Activated naive CD4-positive, alpha-beta T cell treated with anti-CD3 and anti-CD28 coated beads for 36 hours (primary cell): ENCODE results near the gene MAP2K1. TPM values are rescaled to one million over a fixed set of nuclear protein-coding genes. Genes with fewer than 3 reads are reported as not detected.
A peak's percentile ranks its signal among the peaks of the same experiment; 100 is the strongest.
"Not testable (repeated sequence)": the region's sequence is repeated elsewhere in the genome, so short reads cannot be mapped to it uniquely, and the experiment has no call there.

Source experiments
- CTCF ChIA-PET: fragments of 350-600 bp; sonication (Branson Sonifier 250); formaldehyde crosslinking; loops from one replicate; lab custom pipeline; 2021; ENCODE audit warnings: antibody characterized with exemption; lab: Charles Lee
- DNase-seq: peaks from one replicate; pipeline ENCODE4 v3.0.0-alpha.2; 2020
- H3K27ac Mint-ChIP-seq: one replicate; pipeline ENCODE4 v1.8.0; 2021; ENCODE audit warnings: mild to moderate bottlenecking, mixed read lengths
- H3K27me3 Mint-ChIP-seq: one replicate; pipeline ENCODE4 v1.8.0; 2021; ENCODE audit warnings: low read depth, mixed read lengths
- H3K36me3 Mint-ChIP-seq: one replicate; pipeline ENCODE4 v1.8.0; 2021; ENCODE audit warnings: low read depth, mixed read lengths
- H3K4me1 Mint-ChIP-seq: one replicate; pipeline ENCODE4 v1.8.0; 2021; ENCODE audit warnings: low read depth, mixed read lengths
- H3K4me3 Mint-ChIP-seq: one replicate; pipeline ENCODE4 v1.8.0; 2021; ENCODE audit warnings: mild to moderate bottlenecking, moderate library complexity, mixed read lengths
- H3K9me3 Mint-ChIP-seq: one replicate; pipeline ENCODE4 v1.8.0; 2021; ENCODE audit warnings: mixed read lengths
- intact Hi-C: fragments of 100-400 bp; cut with micrococcal nuclease; formaldehyde crosslinking; loops from one replicate; pipeline ENCODE4 v1.15.1; 2023
- total RNA-seq, 2 experiments: library from RNA; stranded (reverse); gene quantifications; one replicate each; pipeline ENCODE4 v1.2.3, GENCODE V29; 2021

Gene MAP2K1
- total RNA-seq, 2 experiments from 2014 or later, result 69.6 to 72.6 TPM

DNA sequence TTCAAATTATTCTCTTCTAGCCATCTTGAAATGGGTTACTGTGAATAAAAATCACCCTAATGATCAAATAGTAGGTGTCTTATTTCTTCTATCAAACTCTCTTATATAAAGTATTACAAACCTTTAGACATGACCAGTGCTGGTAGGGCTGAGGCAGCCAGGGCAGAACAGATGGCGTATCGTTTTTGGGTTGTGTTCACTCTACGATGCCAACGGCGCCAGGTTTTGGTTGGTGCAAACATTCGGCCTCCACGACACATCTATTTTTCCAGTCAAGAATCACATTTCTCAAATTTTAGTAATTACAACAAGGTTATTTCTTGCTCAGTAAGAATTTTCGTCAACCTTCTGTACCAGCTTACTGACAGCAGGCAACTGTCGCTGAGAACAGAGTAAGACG is 115.8 kb downstream of the MAP2K1 start:
- no peaks in the 10 kb centered on the region for H3K27me3 Mint-ChIP-seq
- DNase-seq, result no peak
- no peaks in the 10 kb centered on the region for H3K9me3 Mint-ChIP-seq
- peak overlapping the region; percentile 98 for H3K27ac Mint-ChIP-seq
- intact Hi-C loops, result no loop called here
- H3K36me3 Mint-ChIP-seq, result peaks cover 62% of the 10 kb centered on the region
- CTCF ChIA-PET, result no interaction called here
- H3K4me1 Mint-ChIP-seq, result peaks cover 58% of the 10 kb centered on the region
- peak overlapping the region; percentile 99 for H3K4me3 Mint-ChIP-seq

DNA sequence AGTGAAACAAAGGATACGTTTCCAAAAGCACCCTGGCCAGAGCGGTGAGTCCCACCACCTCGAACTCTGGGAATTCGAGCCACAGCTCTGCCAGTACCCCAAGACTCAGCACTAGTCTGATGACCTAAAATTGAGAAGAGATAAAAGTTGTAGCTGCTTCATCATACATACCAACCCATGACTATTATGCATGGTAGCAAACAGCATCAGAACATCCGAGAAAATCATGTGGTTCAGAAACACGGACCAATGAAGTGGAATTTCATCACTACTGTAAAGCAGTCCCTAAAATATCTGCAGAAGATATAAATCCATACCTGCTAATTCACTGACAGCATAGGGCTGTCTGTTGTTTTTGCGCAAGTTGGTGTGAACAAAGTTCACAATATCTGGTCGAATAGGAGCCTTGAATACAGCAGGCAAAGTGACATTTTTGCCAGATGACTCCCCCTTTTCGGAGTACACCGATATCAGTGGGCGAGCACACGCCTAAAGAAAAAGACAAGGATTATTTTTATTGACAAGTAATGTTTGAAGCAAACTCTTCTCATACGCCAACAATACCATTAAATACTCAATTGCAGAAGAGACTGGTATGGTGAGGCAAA is 116.4 kb downstream of the MAP2K1 start:
- Mint-ChIP-seq H3K4me1 (peaks cover 60% of the 10 kb centered on the region), H3K36me3 (peaks cover 61% of the 10 kb centered on the region), H3K4me3 (peak overlapping the region; percentile 99), H3K27ac (peak overlapping the region; percentile 98)
- DNase-seq, CTCF ChIA-PET, intact Hi-C loops, H3K9me3 Mint-ChIP-seq, H3K27me3 Mint-ChIP-seq: not testable (repeated sequence)

DNA sequence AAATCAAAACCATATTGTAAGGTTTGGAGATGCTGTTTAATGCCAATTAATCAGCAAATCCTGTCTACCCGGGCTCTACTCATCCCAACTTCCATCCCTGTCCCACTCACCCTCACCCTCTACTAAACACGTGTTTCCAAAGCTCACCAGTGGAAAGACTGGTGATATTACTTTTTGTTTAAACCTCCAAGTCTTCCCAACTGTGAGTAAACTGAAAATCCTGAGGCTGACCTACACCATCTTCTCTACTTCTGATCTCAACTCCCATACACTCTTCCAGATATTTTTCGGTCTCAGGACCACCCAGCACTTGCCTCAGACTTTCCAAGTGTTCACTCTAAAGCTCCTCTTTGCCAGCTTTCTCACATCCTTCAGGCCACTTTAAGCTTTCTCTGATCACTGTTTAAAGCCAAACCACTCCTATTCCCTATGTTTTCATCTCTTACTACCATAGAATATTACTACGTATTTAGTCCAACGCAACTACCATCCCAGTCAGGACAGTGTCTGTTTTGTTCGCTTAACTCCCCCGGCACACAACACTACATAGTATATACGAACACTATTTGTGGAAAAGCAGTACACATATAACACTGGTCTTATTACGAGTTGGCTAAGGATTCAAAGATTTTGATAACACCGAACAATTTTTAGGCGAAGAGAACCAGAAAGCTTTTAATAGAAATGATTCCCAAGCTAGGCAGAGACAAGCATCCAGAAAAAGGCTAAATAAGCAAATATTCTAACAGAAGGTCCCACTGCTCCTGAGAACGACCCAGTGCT is 117.3 kb downstream of the MAP2K1 start:
- Mint-ChIP-seq H3K36me3 (peaks cover 57% of the 10 kb centered on the region), H3K4me1 (peaks cover 56% of the 10 kb centered on the region), H3K27ac (peak overlapping the region; percentile 98), H3K4me3 (peak overlapping the region; percentile 99), H3K27me3 (no peaks in the 10 kb centered on the region), H3K9me3 (no peaks in the 10 kb centered on the region)
- DNase-seq, result no peak
- intact Hi-C loops, result loop anchor here (1.0 kb wide), 2 partner anchors 148 to 987 kb away; partner anchors contain the start of genes DPP8 and TIPIN
- CTCF ChIA-PET, result interaction anchor here (0.6 kb wide), 1 partner anchor 217 kb away, joined by 3 read pairs; no protein-coding TSS in a partner anchor

DNA sequence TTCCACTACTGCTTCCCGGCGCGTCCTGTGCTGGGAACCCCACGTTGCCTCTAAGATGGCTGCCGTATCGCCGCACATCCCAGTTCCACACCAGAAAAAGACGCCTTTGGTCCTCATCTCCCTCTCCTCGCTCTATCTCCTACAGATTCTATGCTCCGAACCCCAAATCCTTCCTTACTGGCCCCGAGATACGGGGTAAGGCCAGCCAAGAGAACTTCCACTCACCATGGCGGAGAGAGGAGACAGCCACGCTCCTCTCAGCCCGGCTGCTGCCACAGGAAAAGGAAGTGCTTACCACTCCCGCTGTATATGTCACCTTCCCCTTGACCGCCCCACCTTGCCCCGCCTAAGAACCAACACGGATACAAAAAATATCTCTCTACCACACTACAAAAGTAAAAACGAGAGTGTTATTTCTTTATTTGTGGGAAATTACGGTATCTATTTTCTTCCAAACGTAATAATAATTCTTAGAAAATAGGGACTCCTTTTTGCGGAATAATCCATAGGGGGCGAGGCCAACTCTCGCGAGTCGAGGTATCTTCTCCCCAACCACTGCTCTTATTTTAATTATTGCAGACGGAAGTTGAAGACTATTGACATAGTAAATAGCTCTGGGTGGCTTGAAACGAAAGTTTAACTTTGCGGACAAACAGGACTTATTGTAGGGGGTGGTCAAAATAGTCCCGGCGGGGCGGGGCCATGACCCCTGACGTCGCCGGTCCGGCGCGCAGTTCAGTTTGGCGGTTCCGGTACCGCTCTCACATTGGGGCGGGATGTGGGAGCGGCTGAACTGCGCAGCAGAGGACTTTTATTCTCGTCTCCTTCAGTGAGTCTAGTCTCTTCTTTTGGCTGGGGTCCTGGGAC is 118.1 kb downstream of the MAP2K1 start, which contains the start of the genes RPL4 and ZWILCH:
Gene RPL4 (minus strand): TSS at position 293 of the 867 bp plus-strand sequence. CDS start 65 bp downstream, at position 228.
Gene ZWILCH (plus strand): TSS at position 764 of the 867 bp plus-strand sequence. CDS start 13 bp downstream, at position 777.
- Mint-ChIP-seq H3K27ac (peak within 1 kb of the TSS; percentile 98), H3K27me3 (no peaks in the 10 kb centered on the region)
- intact Hi-C loops, result loop anchor here (1.0 to 5.0 kb wide), 4 partner anchors 7 to 987 kb away; partner anchors contain the start of genes DPP8, SMAD6, SNAPC5 and TIPIN

DNA sequence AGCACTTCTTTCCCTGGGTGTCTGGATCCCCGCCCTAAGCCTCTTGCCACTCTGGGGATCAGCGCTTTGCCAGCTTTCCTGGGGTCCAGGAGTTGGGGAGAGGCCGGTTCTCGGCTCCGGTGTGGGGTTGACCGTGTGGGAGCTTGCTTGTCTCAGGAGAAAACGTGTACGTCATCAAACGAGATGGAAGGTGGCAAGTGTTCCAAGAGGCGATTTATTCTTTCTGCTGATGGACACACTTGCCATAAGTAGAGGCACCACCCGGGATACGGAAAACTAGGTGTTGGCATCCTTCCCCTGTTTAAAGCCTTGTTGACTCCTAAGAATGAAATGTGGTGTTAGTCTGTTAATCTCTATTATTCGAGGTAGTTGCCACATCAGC is 118.7 kb downstream of the MAP2K1 start:
- CTCF ChIA-PET, result interaction anchor here (0.6 to 3.3 kb wide), 2 partner anchors 8 to 151 kb away, joined by 3 to 13 read pairs; partner anchors contain the start of gene SNAPC5
- peaks cover 44% of the 10 kb centered on the region for H3K4me1 Mint-ChIP-seq

More for the DNA sequence above, 118.1 kb downstream of the MAP2K1 start, which contains the start of the genes RPL4 and ZWILCH:
- Mint-ChIP-seq H3K36me3 (peaks cover 54% of the 10 kb centered on the region), H3K4me1 (peaks cover 50% of the 10 kb centered on the region), H3K4me3 (peak within 1 kb of the TSS; percentile 99), H3K9me3 (no peaks in the 10 kb centered on the region)
- peak; percentile 77 for DNase-seq
- CTCF ChIA-PET, result interaction anchor here (0.6 to 3.3 kb wide), 2 partner anchors 7 to 150 kb away, joined by 3 to 13 read pairs; partner anchors contain the start of gene SNAPC5

DNA sequence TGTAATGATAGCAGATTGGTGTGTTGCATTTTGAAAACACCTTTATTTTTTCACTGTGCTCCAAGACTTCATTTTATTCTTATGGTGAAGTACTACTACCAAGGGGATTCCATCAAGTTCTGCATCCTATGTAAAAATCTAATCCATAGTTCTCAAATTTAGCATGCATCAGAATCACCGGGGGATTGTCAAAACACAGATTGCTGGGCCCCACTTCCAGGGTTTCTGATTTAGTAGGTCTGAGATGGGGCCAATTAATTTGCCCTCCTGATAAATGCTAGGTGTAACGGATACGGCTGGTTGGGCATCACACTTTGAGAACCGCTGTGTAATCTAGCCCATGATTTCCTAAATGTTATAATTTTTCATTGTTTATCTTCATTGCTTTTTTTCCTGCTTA is 119.1 kb downstream of the MAP2K1 start:
- Mint-ChIP-seq H3K27ac (peak overlapping the region; percentile 98), H3K4me1 (peaks cover 42% of the 10 kb centered on the region), H3K4me3 (peak overlapping the region; percentile 99), H3K36me3 (peaks cover 44% of the 10 kb centered on the region), H3K9me3 (no peaks in the 10 kb centered on the region), H3K27me3 (no peaks in the 10 kb centered on the region)
- CTCF ChIA-PET, result interaction anchor here (3.3 kb wide), 1 partner anchor 8 kb away, joined by 13 read pairs; the partner anchor contains the start of gene SNAPC5
- intact Hi-C loops, result loop anchor here (1.0 to 5.0 kb wide), 2 partner anchors 9 to 196 kb away; partner anchors contain the start of genes SMAD6 and SNAPC5
- no peak for DNase-seq

More for the DNA sequence above, 118.7 kb downstream of the MAP2K1 start:
- Mint-ChIP-seq H3K27ac (peak overlapping the region; percentile 98), H3K4me3 (peak overlapping the region; percentile 99), H3K9me3 (no peaks in the 10 kb centered on the region), H3K36me3 (peaks cover 48% of the 10 kb centered on the region), H3K27me3 (no peaks in the 10 kb centered on the region)
- intact Hi-C loops, result loop anchor here (1.0 to 5.0 kb wide), 2 partner anchors 8 to 197 kb away; partner anchors contain the start of genes SMAD6 and SNAPC5
- no peak for DNase-seq

DNA sequence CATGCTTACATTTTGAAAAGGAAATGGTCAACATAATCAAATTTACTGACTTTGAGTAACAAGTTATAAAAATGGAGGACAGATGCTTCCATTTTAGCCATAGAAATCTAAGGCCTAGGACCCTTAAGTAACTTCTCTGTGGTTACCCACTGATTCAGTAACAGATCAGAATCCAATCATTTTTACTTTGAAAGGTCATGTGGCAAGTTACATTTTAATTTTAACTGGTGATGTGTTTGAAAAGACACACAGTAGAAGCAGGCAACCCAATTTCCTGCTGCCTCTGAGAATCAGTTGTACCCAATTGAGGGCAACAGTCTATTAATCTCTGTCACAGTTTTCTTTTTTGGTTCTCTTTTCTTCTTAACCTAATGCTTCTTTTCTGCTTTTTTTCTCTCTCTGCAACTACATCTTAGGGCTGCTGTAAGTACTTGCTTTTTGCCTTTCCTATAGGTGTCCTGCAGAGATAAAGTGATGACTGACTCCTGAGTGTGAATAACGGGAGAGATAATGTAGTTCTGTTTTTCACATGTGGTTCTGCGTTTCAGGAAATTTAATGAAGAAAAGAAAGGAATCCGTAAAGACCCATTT is 121.7 kb downstream of the MAP2K1 start:
- Mint-ChIP-seq H3K4me1 (peaks cover 24% of the 10 kb centered on the region), H3K4me3 (no peak overlapping the region), H3K27ac (no peak overlapping the region), H3K9me3 (no peaks in the 10 kb centered on the region), H3K27me3 (no peaks in the 10 kb centered on the region), H3K36me3 (peaks cover 19% of the 10 kb centered on the region)
- no peak for DNase-seq
- CTCF ChIA-PET, result interaction anchor here (0.6 to 3.3 kb wide), 3 partner anchors 11 to 496 kb away, joined by 3 to 13 read pairs (median 3); partner anchors contain the start of gene SNAPC5
- intact Hi-C loops, result loop anchor here (5.0 kb wide), 1 partner anchor 194 kb away; the partner anchor contains the start of gene SMAD6

DNA sequence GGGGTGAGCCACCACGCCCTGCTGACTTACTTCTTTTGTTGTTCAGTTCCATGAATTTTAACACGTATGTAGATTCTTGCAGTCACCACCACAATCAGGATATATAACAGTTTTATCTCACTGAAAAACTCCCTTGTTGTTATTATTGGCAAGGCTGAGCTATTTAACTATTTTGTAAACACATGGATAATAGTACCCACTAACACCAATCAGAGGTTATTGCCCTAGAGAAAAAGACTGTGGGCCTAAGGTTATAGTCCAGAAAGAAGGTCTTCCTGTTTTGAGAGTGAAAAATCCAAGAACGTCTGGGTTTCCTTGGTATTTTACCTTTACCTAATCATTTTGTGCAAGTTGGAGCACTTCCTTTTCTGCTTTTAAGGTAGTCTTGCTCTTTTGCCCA is 127.9 kb downstream of the MAP2K1 start:
- H3K9me3 Mint-ChIP-seq, result no peaks in the 10 kb centered on the region
- intact Hi-C loops, result no loop called here
- no peaks in the 10 kb centered on the region for H3K4me1 Mint-ChIP-seq
- no peak overlapping the region for H3K27ac Mint-ChIP-seq
- H3K27me3 Mint-ChIP-seq, result no peaks in the 10 kb centered on the region
- CTCF ChIA-PET, result no interaction called here
- H3K36me3 Mint-ChIP-seq, result peaks cover 13% of the 10 kb centered on the region
- no peak overlapping the region for H3K4me3 Mint-ChIP-seq
- DNase-seq, result no peak

DNA sequence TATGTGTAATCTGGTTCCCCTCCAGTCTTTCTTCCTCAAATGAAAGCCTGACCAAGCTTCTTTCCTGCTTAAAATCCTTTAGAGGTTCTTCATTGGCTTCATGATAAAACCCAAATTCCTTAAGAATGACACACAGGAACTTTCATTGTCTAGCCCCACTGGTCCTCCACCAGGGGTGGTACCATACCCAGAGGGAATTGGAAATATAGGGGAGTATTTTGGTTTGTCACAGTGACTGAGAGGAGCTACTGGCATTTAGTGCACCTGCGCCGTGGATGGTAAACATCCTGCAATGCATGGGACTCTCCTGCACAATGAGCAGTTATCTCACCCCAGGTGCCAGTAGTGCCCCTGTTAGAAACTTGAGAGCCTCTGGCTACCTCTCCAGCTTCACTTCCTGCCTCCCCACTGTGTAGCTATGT is 129.2 kb downstream of the MAP2K1 start:
- H3K4me3 Mint-ChIP-seq, result no peak overlapping the region
- no peak overlapping the region for H3K27ac Mint-ChIP-seq
- H3K9me3 Mint-ChIP-seq, result no peaks in the 10 kb centered on the region
- DNase-seq, result no peak
- no peaks in the 10 kb centered on the region for H3K27me3 Mint-ChIP-seq
- H3K36me3 Mint-ChIP-seq, result peaks cover 14% of the 10 kb centered on the region
- intact Hi-C loops, result no loop called here
- H3K4me1 Mint-ChIP-seq, result no peaks in the 10 kb centered on the region
- CTCF ChIA-PET, result no interaction called here

DNA sequence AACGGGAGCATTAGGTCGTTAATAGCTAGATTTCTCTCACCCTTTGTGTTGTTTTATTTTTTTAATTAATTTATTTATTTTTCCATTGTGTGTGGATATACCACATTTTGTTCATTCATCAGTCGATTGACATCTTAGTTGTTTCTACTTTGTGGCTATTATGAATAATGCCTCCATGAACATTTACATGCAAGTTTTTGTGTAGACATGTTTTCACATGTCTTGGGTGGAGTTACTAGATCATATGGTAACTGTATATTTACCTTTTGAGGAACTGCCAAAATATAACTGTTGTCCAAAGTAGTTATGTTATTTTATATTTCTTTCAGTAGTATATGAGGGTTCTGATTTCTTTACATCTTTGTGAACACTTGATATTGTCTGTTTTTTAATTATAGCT is 137.2 kb downstream of the MAP2K1 start:
- CTCF ChIA-PET, result no interaction called here
- Mint-ChIP-seq H3K4me1 (no peaks in the 10 kb centered on the region), H3K36me3 (peaks cover 22% of the 10 kb centered on the region)

DNA sequence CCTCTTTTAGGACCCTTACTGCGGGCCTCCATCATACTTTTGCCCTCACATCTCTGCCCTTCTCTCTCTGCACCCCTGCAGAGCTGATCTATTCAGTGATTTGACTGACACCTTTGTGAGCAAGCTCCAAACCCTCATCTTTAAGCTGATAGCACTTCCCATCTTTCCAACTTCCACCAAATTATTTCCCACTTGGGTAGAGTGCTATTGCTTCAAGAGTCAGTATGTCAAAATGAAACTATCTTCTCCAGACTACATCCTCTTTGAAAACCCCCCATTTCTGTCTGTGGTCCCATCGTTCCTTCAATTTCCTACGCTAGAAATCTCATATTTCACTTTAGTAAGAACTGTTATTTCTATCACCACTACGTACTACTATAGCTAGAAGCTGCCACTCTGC is 138.1 kb downstream of the MAP2K1 start:
- Mint-ChIP-seq H3K27me3 (no peaks in the 10 kb centered on the region), H3K4me3 (no peak overlapping the region), H3K27ac (no peak overlapping the region), H3K4me1 (no peaks in the 10 kb centered on the region), H3K9me3 (no peaks in the 10 kb centered on the region), H3K36me3 (peaks cover 27% of the 10 kb centered on the region)
- intact Hi-C loops, result no loop called here
- no peak for DNase-seq
- CTCF ChIA-PET, result no interaction called here

More for the DNA sequence above, 137.2 kb downstream of the MAP2K1 start:
- no peak overlapping the region for H3K4me3 Mint-ChIP-seq
- intact Hi-C loops, result no loop called here
- no peak for DNase-seq
- H3K9me3 Mint-ChIP-seq, result no peaks in the 10 kb centered on the region
- H3K27ac Mint-ChIP-seq, result no peak overlapping the region
- no peaks in the 10 kb centered on the region for H3K27me3 Mint-ChIP-seq
